Parathyroid adenoma (tissue), 2 donors: Measurements from ENCODE around the gene CTR9.

Experiments
- H2AFZ ChIP-seq: fragments of 300-600 bp; sonication (generic); one replicate; pipeline ENCODE4 v1.7.0; 2017; ENCODE audit warnings: antibody characterized with exemption, mild to moderate bottlenecking
- H3K27ac ChIP-seq: fragments of 300-600 bp; sonication (generic); one replicate; pipeline ENCODE4 v1.7.0; 2017
- H3K27me3 ChIP-seq: fragments of 300-600 bp; sonication (generic); one replicate; pipeline ENCODE4 v1.7.0; 2017; ENCODE audit warnings: low read length; ENCODE audit not compliant: control insufficient read depth, insufficient read depth
- H3K36me3 ChIP-seq: fragments of 300-600 bp; sonication (generic); one replicate; pipeline ENCODE4 v1.7.0; 2017; ENCODE audit warnings: low read length; ENCODE audit not compliant: control insufficient read depth, insufficient read depth
- H3K4me1 ChIP-seq: fragments of 300-600 bp; sonication (generic); one replicate; pipeline ENCODE4 v1.7.0; 2017; ENCODE audit warnings: control low read depth
- H3K4me2 ChIP-seq: fragments of 300-600 bp; sonication (generic); one replicate; pipeline ENCODE4 v1.7.0; 2017; ENCODE audit warnings: low read length
- H3K4me3 ChIP-seq: fragments of 300-600 bp; sonication (generic); one replicate; pipeline ENCODE4 v1.7.0; 2017; ENCODE audit warnings: low read depth, low read length
- H3K79me2 ChIP-seq: fragments of 300-600 bp; sonication (generic); one replicate; pipeline ENCODE4 v1.7.0; 2017; ENCODE audit warnings: control low read depth
- H3K9ac ChIP-seq: fragments of 300-600 bp; sonication (generic); one replicate; pipeline ENCODE4 v1.7.0; 2017; ENCODE audit warnings: mild to moderate bottlenecking
- H3K9me3 ChIP-seq: fragments of 300-600 bp; sonication (generic); one replicate; pipeline ENCODE4 v1.7.0; 2017; ENCODE audit warnings: low read length; ENCODE audit not compliant: control insufficient read depth
- TF ChIP-seq, protein P1 (sequence below): fragments of 300-600 bp; sonication (generic); IDR thresholded peaks from one replicate; pipeline ENCODE4 v1.7.0; 2017; ENCODE audit warnings: antibody characterized with exemption, mild to moderate bottlenecking
- donor health status: primary hyperparathyroidism.

The CTR9 gene

DNA sequence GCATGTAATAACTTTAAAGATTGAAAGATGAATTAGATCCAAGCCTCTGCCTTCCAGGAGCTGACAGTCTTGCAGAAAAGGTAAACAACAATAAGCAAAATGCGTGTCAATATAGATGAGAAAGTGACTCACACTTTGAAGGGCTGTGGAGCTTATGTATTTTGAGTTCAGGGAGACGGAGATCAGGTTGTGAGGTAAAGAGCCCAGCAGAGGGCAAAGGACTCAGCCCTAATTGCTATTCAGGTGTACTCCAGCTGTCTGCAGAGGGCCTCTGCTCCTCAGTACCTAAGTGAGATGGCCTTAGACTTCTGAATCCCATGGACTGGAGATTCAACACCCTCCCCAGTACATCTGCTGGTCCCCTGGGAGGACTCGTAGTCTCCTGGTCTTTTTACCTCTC is 22.9 kb upstream of the CTR9 start:
- TF ChIP-seq, protein P1, sequence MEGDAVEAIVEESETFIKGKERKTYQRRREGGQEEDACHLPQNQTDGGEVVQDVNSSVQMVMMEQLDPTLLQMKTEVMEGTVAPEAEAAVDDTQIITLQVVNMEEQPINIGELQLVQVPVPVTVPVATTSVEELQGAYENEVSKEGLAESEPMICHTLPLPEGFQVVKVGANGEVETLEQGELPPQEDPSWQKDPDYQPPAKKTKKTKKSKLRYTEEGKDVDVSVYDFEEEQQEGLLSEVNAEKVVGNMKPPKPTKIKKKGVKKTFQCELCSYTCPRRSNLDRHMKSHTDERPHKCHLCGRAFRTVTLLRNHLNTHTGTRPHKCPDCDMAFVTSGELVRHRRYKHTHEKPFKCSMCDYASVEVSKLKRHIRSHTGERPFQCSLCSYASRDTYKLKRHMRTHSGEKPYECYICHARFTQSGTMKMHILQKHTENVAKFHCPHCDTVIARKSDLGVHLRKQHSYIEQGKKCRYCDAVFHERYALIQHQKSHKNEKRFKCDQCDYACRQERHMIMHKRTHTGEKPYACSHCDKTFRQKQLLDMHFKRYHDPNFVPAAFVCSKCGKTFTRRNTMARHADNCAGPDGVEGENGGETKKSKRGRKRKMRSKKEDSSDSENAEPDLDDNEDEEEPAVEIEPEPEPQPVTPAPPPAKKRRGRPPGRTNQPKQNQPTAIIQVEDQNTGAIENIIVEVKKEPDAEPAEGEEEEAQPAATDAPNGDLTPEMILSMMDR = no peak
- Histone ChIP-seq H3K9me3 (no peaks in the 10 kb centered on the region), H2AFZ (no peak overlapping the region), H3K9ac (no peak overlapping the region), H3K4me2 (no peak overlapping the region), H3K4me3 (no peak overlapping the region), H3K79me2 (no peaks in the 10 kb centered on the region), H3K27me3 (no peaks in the 10 kb centered on the region), H3K27ac (no peak overlapping the region), H3K36me3 (no peaks in the 10 kb centered on the region), H3K4me1 (no peaks in the 10 kb centered on the region)

DNA sequence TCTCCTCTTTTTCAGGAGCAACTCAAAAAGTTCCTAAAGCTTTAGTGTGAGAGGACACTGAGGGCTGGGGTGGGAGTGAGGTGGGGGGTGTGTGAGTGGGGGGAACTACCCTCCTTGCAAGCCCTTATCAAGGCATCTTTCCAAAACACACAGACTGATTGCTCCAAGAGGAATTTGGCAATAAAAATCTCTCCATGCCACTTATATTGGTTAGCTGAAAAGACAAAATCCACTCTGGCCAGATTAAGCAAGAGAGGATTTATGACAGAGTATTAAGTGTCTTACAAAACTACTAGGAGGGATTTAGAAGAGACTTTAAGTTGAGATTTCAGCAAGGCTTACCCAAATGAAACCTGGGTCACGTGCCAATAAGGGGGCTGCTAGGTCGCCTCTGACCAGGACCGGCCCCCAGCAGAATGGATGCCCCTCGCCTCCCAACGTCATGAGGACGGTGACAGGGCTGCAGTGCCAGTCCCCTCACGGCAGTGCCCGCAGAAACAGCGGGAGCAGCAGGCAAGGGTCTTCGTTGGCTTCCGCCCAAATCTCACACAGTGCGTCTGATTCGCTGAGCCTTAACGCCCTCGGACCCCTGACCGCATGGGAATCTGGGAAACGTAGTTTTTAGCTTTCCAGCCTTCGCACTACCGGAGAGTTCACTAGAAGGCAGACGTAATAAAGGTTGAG is 22.1 kb upstream of the CTR9 start:
- Histone ChIP-seq H3K4me3 (no peak overlapping the region), H3K9me3 (no peaks in the 10 kb centered on the region), H2AFZ (no peak overlapping the region), H3K27ac (no peak overlapping the region), H3K4me1 (no peaks in the 10 kb centered on the region), H3K4me2 (no peak overlapping the region), H3K79me2 (no peaks in the 10 kb centered on the region), H3K36me3 (no peaks in the 10 kb centered on the region), H3K27me3 (no peaks in the 10 kb centered on the region), H3K9ac (no peak overlapping the region)
- TF ChIP-seq, protein P1 = no peak

DNA sequence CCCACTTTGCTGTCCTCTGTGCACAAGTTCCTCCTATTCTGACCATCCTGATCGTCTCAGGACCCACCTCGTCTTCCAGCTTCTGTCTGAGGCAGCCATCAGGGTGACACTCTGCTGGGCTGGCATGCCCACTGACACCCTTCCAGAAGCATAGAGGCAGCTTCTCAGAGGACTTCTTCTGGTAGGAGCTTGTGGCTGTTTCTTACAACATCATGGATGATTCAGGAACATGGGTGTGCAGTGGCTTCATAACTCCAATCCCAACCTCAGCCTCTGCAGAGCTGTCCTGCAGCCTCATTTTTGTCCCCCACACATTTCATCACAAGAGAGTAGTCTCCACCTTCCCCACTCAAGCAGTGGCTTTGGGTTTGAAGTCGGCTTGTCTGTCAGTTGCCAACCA is 20.9 kb upstream of the CTR9 start:
- Histone ChIP-seq H3K79me2 (no peaks in the 10 kb centered on the region), H3K36me3 (no peaks in the 10 kb centered on the region), H3K27me3 (no peaks in the 10 kb centered on the region), H3K9ac (no peak overlapping the region), H3K4me1 (no peaks in the 10 kb centered on the region), H3K4me2 (no peak overlapping the region), H3K27ac (no peak overlapping the region), H2AFZ (no peak overlapping the region), H3K4me3 (no peak overlapping the region), H3K9me3 (no peaks in the 10 kb centered on the region)
- TF ChIP-seq, protein P1 = no peak

DNA sequence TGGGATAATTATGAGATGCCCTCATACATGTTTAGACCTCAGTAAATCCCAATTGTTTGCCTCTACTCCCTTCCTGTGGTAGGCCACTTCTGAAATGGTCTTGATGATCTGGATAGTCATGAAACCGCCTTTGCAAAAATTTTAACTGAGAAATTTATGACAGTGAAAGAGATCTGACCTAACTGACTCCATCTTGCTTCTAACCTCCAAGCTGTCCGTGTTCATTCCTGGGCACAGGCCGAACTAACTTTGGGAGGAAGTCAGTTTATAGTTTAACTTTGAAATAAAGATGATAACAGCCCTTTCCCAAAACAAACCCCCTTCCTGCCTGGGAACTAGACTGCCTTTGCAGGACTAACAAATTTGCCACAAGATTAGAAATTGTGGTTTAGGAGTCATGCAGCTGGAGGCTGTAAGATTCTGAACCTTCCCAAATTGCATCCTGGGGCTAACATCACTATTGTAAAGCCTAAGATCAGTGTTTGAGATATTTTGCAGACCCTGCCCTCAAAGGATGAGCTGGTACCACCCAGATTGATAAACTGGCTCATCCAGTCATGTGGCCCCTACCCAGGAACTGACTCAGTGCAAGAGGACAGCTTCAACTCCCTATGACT is 19.9 kb upstream of the CTR9 start:
- no peak overlapping the region for H3K27ac ChIP-seq
- H3K4me1 ChIP-seq = peaks cover 1% of the 10 kb centered on the region
- no peak overlapping the region for H3K4me2 ChIP-seq
- no peak overlapping the region for H3K4me3 ChIP-seq
- H3K9me3 ChIP-seq = no peaks in the 10 kb centered on the region
- no peaks in the 10 kb centered on the region for H3K79me2 ChIP-seq
- no peaks in the 10 kb centered on the region for H3K36me3 ChIP-seq
- TF ChIP-seq, protein P1 = no peak
- H3K9ac ChIP-seq = no peak overlapping the region
- H2AFZ ChIP-seq = no peak overlapping the region
- H3K27me3 ChIP-seq = no peaks in the 10 kb centered on the region
